Hindlimb muscle (tissue), 1 donor: ENCODE results near the gene GLIPR2. TPM values are rescaled to one million over a fixed set of nuclear protein-coding genes. Genes with fewer than 3 reads are reported as not detected.
A peak's percentile ranks its signal among the peaks of the same experiment; 100 is the strongest.
"Not testable (repeated sequence)": the region's sequence is repeated elsewhere in the genome, so short reads cannot be mapped to it uniquely, and the experiment has no call there.

Source experiments
- DNase-seq: peaks from one replicate; pipeline ENCODE4 v3.0.0-alpha.2; 2013
- polyA plus RNA-seq: library from polyadenylated mRNA; unstranded; fragments of 120-200 nt; gene quantifications from one replicate; pipeline ENCODE4 v1.2.1, GENCODE V29; 2013; ENCODE audit not compliant: insufficient read length

Gene GLIPR2
- polyA plus RNA-seq, 1 donor, result 94.7 TPM

DNA sequence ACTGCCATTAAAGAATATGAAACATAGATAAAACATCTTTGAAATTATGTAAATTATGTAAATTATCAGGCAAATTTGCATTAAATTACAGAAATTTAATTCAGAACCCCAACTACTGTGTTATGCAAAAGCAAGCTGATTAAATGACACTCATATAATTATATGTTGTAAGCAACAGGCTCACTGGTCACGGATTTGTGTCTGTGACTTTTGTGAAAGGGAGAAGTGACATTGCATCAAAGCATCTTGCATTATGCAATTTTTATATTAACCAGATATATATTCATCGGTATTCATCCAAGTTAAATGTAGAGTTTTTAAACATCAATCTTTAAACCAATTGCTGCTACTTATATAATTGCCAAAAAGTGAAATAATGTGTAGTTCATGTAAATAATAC is 13.0 kb upstream of the GLIPR2 start:
- DNase-seq, result no peak

DNA sequence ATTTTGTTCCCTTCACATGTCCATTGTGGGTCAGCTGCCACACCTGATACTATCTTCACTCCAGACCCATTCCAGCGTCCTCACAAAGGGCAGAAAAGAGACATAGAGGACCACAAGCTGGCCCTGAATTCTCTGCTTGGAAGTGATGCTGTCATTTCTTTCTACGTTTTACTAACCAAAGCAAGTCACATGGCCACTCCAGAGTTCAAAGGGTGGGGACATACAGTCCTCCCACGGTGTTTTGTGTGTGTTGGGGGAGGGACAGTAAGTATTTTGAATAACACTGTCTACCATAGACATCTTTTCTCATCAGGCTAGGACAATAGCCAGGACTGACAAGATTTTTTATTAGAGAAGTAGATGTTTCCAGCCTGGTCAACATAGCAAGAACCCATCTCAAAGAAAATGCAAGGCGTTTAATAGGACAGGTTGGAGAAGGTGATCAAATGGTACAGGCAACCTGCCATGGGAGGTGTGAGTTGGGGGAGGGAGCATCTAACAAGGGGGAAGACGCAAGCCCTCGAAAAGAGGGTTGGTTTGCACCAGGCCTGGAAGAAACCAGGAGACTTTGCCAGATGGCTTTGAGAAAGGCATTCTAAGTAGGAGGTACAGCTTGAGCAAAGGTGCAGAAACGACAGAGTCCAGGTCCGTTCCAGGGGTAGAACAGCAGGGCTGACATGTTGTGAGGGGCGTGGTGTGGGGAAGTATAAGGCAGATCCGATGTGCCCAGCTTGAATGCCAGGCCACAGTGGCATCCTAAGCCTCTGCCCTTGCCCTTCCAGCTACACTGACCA is 11.3 kb upstream of the GLIPR2 start:
- DNase-seq, result no peak

DNA sequence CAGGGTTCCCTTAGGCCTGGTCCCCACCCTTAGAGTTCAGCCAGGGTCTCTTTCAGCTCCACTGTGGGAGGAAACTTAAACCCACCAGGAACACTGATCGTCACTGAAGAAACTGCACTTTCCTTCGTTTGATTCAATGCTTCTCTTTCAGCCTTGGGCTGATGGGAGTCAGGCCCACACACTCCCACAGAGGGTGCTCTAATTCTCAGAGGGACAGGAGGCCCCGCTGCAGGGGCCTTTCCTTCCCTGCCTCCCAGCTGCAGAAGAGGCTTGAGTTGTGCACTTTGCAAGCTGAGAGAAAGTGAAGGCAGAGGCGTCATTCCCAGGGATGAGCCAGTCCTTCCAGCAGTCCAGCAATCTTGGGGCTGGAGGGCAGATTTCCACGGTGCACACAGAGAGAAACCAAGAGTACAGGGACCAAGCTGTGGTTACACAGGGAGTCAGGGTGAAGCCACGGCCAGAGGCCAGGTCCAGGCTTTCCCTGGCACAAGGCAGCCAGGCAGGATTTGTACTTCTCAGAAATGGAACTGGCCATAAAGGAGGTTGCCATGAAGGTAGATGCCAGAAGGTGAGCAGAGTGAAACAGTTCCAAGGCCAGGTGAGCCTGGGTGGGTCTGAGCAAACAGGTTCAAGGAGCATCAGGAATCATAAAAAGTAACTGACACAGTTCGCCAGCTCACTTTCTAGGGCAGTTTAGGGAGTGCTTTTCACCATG is 10.4 kb upstream of the GLIPR2 start:
- no peak for DNase-seq

DNA sequence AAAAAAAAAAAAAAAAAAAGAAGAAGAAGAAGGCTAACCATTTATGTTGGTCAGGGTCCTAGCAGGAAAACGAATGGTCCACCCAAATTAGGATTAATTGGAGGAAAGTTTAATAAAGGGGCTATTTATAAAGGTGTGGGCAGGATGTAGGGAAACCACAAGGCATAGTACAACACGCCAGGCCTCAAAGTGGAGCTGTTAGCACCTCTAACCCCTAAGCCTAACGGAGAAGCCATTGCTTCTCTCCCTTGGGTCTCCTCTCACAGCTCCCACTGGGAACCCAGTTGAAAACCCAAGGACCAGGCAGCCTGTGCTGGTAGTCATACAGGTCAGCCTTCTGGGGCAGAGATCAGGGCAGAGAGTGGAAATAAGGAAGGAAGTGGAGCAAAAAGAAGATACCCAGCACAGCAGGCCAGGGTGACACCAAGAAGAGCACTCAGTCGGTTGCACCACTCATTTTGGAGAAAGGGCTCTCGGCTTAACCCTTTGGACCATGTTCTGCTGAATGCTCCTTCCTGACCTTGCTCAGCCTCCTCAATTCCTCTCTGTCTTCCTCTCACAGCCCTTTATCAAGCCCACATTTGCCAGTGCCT is 8.8 kb upstream of the GLIPR2 start:
- no peak for DNase-seq

DNA sequence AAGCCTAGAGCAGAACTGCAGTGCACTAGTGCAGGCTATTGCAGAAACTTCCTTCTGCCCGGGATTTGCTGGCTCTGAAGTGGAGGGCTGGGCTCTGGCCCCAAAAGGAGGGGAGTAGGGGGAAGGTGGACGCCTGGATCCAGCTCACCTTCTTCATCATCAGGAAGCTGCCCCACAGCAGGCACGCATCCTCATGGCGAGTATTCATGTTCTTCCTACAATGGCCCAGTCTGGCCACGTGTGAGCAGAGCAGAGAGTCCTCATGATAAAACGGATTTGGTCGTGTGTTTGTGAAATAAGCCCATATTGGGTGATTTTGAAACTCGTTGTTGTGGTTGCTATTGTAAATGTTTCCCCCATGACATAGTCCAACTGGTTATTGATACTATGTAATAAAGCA is 8.2 kb upstream of the GLIPR2 start:
- no peak for DNase-seq

DNA sequence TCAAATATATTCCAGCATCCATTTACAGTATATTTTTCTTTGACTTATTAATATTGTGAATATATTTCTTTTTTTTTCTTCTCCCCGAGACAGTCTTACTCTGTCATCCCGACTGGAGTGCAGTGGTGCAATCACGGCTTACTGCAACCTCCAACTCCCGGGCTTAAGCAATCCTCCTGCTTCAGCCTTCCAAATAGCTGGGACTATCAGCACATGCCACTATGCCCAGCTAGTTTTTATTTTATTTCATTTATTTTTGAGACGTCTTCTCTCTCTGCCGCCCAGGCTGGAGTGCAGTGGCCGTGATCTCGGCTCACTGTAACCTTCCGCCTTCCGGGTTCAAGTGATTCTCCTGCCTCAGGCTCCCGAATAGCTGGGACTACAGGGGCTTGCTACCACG is 7.4 kb upstream of the GLIPR2 start:
- no peak for DNase-seq

DNA sequence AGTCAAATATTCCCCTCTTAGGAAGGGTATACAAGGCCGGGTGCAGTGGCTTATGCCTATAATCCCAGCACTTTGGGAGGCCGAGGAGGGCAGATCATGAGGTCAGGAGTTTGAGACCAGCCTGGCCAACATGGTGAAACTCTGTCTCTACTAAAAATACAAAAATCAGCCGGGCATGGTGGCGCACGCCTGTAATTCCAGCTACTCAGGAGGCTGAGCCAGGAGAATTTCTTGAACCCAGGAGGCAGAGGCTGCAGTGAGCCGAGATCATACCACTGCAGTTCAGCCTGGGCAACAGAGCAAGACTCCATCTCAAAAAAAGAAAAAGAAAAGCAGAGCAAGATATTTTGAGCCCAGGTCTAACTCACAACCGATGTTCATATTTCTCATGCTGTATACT is 4.9 kb upstream of the GLIPR2 start:
- DNase-seq, result not testable (repeated sequence)

DNA sequence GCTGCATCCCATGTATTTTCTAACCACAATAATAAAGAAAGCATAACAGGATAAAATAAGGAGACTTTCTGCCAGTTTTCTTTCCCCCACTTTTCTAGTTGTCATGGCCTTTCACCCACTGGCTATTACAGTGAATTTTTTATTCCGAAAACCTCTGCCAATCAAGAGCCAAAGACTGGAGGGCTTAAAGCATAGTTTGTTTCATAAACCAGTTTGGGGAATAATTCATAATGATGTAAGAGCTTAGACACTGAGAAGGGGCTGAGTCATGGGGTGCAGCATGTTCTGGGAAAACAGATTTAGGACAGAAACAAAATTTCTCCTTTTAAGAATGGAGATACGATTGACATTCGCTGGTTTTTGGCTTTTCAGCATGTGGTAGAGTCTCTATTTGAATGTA is 4.4 kb upstream of the GLIPR2 start:
- no peak for DNase-seq

DNA sequence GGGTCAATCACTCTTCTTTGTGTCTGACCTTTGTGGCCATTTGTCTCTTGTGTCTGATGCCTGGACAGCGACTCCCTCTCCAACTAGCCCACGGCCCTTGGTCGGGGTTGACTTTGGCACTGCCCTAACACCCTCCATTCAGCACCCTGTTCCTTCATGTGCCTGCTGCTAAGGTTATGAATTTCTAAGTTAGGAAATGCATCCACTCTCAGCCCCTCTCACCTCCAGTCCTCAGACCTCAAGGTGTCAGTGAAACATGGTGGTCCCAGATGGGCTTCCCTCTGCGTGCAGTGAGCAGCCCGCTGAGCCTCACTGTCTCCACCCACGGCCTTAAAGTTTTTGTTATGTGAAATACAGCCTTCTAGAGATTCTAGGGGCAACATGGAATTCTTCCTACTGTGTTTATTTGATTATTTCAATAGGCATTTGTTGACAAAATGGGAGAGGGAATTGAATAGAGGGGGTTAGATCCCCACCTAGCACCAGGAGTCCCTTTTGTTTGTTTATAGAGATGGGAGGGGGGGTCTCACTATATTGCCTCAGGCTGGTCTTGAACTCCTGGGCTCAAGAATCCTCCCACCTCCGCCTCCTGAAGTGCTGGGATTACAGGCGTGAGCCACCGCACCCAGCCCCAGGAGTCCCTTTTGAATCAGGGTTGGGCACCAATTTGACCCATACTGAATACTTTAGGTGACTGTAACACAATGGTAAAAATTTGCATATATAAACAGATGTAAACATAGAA is 1.6 kb upstream of the GLIPR2 start:
- no peak for DNase-seq

DNA sequence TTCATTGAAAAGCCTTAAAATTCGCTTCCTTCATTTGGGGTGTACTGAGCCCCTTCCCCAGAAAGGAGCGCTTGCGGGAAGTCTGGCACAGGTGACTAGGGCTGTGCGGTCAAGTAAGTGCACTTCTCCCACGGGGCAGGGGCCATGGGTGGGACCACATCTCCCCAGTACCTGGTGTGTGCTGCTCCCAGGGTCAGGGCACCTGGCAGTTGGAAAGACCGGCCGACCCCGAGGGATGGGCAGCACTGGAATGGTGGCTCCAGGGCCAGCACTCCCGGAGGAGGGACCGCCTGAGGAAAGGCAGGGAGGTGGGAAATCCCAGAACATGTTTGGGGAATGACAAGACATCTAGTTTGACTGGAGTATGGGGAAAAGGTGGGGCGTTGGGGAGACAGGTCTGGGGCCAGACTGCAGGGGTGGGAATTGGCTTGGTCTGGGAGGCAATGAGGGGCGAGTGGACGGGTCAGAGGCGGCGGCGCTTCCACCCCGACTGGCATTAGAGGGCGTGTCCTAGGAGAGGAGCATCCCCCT is 727 bp upstream of the GLIPR2 start:
- DNase-seq, result no peak

DNA sequence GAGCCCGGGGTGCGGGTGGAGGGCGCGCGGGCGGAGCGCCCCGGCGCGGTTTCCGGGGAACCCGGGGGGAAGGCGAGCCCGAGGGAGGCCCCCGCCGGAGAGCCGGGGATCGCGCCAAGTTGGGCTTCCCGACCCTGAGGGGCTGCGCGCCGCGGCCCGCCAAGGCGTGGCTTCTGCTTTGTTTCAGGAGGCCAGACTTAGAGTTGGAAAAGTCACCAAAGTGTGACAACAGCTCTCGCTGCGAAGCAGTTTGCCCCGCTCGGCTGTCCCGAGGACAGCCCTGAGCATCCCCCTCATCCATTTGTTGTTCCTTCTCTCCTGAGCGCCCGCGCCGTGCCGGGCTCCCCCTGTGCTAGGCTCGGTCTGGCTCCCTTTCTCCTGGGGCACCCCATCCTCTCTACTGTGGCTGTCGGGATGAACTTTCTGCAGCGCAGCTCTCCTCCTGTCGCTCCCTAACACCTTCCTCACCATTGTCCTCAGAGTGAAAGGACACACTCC is 410 bp downstream of the GLIPR2 start:
- peak; percentile 56 for DNase-seq

DNA sequence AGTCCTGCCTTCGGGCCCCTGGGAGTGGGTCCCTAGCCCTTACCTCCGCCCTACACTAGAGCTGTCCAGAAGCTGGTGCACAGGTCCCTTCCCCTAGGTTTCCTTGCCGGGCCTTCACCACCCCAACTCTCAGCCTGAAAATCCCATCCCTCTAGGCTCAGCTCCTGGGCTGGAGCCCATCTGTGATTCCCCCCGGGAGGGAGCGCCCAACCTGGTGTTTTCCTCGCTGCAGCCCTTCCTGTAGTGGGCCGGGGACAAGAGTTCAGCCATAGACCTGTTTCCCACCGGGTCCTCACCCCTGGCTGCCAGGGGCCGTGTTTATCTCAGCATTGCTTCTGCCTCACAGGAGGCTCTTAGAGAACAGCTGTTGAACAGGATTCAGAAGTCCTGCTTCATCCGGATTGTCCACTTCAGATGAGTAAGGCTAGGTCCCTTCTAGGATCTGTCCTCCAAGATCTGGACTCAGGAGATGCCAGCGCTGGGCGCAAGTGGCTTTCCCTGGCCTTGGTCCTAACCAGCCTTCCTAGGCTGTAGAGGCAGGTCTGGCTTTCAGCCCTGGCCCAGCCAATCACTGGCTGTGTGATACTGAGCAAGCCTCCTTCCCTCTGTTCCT is 965 bp downstream of the GLIPR2 start:
- DNase-seq, result peak; percentile 54

DNA sequence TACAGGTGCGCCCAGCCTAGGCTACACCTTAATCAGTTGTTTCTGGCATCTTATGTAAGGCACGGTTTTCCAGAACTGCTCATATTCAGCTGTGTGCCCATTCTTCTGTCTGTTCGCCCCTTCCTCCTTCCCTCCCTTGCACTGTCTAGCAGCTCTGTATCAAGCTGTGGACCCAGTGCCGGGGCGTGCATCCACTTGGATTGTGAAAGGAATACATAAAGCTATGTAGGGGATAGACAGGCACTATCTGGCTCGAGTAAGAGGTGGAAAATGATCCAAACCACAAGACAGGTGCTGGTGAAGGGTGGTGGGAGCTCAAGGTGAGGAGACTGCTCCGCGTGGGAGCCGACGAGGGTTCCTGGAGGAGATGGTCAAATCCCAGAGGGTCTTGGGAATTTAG is 2.0 kb downstream of the GLIPR2 start:
- DNase-seq, result no peak

DNA sequence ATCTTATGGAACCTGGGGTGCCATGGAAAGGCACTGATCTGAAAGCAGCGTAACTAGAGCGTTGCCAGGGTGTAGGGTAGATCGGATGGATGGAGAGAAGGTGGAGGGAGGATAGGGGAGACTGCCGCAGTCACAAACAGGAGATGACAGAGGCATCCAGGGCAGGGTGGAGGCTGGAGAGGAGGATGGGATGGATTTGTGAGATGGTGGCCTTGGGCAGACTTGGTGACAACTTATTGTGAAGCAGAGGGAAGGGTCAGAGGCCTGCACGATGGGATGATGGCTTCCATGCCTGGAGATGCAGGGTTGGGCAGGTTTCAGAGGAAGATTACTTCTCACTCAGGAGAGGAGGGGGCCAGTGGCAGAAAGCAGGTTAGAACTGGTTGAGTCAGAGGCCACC is 2.4 kb downstream of the GLIPR2 start:
- no peak for DNase-seq

DNA sequence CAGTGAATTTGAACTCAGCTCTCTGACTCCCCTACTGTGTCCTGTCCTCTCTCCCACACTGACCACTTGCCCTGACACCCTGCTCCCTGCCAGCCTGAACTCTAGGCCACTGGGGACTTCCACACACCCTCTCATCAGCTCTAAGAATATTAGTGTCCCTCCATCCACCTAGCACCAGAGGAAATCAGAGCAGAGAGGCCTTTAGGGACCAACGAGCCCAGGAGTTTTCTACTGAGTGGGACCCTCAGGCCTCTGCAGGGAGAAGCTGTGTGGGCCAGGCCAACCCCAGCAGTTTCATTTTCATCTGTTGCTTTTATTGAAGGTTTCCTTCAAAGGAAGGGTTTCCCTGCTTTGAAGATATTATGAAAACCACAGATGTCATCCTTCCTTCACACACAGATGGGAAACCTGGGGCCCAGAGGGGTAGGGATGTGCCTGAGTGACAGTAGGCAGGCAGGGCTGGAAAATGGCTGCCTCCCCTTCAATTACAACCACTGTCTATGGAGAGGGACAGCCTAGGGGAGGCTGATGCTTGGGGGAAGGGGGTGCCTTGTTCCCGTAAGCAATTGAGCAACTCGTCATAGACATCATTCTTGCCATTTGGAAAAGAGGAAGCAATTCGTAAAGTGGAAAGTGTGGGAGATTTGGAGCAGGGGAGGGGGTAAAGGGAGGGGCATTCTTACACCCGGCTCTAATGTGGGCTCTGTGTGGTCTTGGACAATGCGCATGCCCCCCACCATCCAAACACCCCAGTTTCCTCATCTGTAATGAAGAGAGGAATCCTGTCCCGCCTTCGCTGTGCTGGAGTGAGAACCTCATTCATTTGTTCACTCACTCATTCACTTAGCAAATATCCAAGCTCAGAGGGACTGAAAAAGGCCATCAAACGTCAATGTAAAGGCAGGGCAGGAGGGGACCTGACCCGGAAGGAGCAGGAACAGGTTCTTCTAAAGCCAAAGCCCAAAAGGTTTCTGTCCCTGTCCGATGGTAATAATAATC is 3.9 kb downstream of the GLIPR2 start:
- no peak for DNase-seq

DNA sequence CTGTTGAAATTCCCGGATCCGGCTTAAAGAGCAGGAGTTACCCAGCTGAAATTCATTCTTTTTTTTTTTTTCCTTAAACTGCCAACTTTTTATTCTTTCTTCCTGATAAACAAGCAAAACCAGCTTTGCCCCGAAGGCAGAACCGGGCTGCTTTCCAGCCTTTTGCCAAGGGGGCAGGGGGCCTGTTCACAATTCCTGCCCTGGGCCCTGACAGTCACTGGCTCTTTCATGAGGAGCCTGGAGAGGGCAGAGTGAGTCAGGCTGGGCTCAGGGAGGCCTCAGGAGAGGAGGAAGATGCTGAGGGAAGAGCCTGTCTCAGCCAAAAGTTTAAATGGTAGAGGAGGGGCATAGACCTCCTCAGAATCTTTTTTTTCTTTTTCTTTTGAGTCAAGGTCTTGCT is 4.8 kb downstream of the GLIPR2 start:
- DNase-seq, result no peak

DNA sequence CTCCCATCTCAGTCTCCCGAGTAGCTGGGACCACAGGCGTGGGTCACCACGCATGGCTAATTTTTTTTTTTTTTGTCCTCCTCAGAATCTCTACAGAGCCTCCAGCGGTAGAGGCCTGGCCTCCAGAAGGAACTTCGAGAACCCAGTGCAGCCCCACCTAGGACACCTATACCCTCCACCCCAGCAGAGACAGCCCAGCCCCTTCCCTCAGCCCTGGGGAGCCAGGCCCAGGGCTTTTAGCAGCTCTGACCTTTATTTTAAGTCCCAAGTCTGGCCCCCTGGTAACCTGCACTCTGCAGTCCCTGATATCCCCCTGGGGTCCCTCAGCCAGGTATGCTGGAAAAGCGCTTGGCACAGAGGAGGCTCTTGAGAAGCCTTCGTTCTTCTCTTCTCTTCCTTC is 5.2 kb downstream of the GLIPR2 start:
- DNase-seq, result no peak

DNA sequence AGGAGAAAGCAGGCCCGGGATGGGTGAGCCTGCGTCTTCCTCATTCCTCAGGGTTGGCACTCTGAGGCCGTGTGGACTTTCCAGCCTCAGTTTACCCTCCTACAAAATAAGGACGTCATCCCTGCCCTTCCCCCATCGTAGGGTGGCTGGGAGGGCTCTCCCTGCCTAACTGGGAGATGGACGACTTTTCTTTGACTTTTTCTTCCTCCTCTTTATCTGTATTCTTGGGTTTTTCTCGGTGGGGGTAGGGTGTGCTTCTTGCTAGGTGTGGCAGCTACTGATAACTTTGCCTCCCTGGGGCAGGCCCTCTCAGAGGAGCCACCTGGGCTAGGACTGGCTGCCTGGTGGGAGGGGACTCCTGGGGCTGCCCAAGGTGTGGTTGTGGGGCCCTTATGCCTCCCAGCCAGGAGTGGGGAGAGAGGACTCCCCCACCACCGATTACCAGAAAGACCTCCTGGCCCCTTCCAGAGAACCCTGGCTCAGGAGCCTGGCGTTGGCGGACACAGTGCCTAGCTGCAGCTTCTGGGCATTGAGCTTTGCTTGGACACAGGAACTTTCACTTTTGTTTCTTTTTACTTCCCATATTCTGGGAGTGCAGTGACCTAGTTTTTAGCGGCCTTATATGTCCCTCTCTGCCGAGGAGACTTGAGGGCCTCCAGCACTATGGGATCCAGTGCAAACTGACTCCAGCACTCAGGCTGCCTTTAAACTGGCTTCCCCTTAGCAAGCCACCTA is 6.1 kb downstream of the GLIPR2 start:
- no peak for DNase-seq

DNA sequence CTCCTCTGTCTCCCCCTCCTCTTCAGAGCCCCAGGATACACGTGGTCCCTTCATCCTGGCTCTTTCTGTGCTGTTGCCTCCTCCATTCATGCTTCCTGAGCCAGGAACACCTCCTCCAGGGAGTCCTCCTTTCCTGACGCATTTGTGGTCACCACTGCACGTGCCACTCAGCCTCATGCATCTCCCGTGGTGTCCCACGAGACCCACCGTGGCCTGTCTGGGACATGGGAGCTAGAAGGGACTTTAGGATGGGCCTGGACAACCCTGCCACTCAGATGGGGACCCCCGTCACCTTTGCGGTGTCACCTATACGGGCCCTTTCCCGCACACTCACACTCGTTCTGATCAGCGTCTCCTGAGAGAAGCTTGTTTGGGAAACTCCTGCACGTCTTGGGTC is 6.7 kb downstream of the GLIPR2 start:
- no peak for DNase-seq
